Fibroblast of villous mesenchyme (primary cell): ENCODE data around the gene ICE2. TPM values are rescaled to one million over a fixed set of nuclear protein-coding genes. Genes with fewer than 3 reads are reported as not detected.

Experiments
- DNase-seq: peaks from one replicate; pipeline ENCODE4 v3.0.0-alpha.2; 2010; ENCODE audit warnings: low read depth
- H3K4me3 ChIP-seq: 2 replicates; pipeline ENCODE4 v1.5.1; 2011; ENCODE audit warnings: low read depth, mild to moderate bottlenecking, low read length
- total RNA-seq: library from RNA; depleted of rRNA; stranded (reverse); fragments of >200 nt; gene quantifications from 2 replicates; pipeline ENCODE4 v1.2.3, GENCODE V29; 2012
- TF ChIP-seq, protein P1 (sequence below): IDR thresholded peaks from 2 replicates; pipeline ENCODE4 v1.5.1; 2012; ENCODE audit warnings: low read depth, mild to moderate bottlenecking, low read length; ENCODE audit not compliant: insufficient read depth

Gene ICE2
- total RNA-seq, 1 donor, result 31.1 TPM

DNA sequence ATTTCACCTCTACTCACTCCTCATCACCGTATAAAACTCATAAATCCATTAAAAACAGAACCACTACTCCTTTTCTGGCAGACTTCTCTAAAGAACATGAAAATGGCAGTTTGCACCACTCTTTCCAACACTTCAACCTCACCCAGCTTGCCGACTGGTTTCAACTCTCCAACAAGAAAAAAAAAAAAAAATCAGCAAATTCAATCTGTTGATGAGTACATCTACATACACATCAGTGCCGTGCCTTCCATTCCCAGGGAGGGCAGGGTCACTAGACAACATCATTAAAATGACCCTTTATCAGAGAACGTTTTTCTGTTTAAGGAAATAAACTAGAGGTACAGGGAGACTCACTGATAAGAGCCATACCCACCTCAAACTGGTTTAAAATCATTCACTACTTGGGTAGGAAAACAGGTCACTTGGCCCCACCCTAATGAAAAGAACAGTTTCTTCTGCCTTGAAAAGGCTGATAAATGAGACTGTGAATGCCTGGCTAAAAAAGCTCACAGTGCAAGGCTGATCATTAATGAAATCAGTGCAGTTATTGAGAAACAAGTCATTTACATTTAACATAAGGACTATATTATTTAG lies 87.1 kb downstream of the ICE2 start:
- TF ChIP-seq, protein P1, sequence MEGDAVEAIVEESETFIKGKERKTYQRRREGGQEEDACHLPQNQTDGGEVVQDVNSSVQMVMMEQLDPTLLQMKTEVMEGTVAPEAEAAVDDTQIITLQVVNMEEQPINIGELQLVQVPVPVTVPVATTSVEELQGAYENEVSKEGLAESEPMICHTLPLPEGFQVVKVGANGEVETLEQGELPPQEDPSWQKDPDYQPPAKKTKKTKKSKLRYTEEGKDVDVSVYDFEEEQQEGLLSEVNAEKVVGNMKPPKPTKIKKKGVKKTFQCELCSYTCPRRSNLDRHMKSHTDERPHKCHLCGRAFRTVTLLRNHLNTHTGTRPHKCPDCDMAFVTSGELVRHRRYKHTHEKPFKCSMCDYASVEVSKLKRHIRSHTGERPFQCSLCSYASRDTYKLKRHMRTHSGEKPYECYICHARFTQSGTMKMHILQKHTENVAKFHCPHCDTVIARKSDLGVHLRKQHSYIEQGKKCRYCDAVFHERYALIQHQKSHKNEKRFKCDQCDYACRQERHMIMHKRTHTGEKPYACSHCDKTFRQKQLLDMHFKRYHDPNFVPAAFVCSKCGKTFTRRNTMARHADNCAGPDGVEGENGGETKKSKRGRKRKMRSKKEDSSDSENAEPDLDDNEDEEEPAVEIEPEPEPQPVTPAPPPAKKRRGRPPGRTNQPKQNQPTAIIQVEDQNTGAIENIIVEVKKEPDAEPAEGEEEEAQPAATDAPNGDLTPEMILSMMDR, result no peak
- no peak for DNase-seq
- peak overlapping the region; percentile 39 for H3K4me3 ChIP-seq

DNA sequence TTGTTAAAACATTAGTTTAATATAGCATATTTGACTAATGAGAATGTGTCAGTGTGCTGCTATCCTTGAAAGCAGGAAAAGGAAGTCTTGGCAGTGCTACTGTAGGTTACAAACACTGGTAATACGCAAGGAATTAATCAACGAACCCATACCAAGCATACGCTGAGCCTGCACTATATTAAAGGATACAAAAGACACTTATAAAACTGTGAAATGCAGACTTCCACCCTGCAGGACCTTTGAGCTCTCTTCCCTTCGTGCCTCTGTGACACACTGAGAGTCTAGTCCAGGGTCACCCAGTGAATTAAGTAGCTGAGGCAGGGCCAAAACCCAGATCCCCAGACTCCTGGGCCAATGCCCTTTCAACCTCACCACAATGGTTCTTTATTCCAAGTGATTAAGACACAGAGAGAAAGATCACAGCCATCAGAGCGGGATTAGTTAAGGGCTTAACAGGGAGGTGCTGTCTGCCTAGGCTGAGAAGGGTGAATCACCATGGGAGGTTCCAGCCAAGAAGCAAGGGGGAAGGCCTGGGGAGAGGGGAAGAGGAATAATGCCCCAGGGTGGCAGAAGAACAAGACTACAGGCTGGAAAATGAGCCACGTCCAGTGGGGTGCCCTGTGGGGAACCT lies 88.0 kb downstream of the ICE2 start:
- peak; percentile 92 for DNase-seq
- TF ChIP-seq, protein P1, result no peak
- peak overlapping the region; percentile 39 for H3K4me3 ChIP-seq

DNA sequence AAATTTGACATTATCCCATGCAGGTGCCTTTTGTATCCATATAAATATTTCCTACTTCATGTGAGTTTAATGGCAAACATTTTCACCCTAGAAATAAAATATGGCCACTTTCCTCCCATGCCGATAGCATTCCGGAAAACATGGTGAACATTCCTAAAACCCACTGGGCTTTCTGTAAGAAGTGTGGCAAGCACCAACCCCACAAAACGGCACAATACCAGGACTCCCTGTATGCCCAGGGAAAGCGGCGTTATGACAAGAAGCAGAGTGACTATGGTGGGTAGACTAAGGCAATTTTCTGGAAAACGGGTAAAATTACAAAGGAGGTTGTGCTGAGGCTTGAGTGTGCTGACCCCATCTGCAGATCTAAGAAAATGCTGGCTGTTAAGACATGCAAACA lies 88.7 kb downstream of the ICE2 start:
- DNase-seq, result no peak
- TF ChIP-seq, protein P1, result no peak
- H3K4me3 ChIP-seq, result peak overlapping the region; percentile 39

DNA sequence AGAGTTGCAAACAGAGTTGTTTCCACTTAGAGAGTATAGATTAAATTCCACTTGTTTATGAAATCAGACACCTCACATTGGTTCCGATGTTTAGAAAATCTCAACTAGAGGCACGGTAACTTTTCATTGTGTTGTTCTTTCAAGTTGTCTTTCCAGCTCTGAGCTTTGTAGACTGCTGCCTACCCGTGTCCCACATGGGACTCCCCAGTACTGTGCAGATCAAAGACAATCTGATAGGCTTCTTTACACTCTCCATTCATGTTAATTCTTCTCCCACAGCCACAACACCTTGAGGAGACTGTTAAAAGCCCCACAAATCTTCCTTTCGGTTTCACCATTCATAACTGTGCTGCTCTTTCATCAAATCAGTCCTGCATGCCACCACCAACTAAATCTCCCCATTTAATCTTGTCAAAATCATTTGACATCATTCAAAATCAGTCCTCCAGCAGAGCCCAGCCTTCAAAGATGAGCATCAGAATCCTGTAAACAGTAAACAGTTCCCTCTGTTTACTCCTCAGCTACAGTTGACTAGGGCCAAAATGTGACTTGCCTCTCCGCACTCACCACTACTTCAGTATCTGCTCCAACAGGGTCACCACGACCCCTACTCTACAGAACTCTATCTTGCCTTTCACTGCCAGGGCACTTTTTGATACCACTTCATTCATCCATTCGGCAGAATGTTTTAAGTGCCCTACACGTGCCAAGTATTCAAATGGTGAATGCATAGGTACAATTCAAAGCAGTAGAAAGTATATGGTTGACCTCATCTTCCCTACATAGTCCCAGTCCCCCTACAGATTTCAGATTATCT lies 89.5 kb downstream of the ICE2 start:
- TF ChIP-seq, protein P1, result no peak
- peak overlapping the region; percentile 27 for H3K4me3 ChIP-seq
- peak; percentile 62 for DNase-seq

DNA sequence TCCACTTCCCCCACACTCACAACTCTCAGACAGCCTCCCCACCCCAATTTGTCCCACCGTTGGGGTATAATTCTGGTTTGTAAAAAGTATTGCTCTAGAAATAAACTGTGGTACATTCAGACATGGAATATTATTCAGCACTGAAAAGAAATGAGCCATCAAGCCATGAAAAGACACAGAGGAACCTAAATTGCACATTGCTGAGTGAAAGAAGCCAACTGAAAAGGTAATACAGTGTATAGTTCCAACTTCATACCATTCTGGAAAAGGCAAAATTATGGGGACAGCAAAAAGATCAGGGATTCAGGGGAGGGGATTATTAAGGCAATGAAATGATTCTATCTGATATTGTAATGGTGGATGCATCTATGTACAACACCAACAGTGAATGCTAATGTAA lies 91.6 kb downstream of the ICE2 start:
- TF ChIP-seq, protein P1, result no peak
- no peak overlapping the region for H3K4me3 ChIP-seq
- DNase-seq, result no peak

DNA sequence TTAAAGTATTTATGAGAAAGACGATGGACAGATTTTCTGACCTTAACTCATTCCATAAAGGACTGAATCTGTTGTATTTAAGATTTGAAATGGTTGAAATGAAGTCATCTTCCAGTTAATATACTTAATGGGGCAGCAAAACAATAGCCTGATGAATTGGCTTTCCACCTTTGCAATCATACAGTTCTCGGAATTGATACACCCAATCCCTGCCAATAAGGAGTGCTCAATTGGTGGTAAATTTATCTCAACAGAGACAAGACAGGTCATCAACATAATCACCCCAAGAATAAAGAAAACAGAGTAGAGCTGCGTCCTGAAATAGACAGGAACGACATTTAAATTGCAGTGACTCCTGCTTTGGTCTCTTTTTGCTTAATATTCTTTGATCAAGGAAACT lies 92.3 kb downstream of the ICE2 start:
- TF ChIP-seq, protein P1, result no peak
- no peak for DNase-seq
- H3K4me3 ChIP-seq, result no peak overlapping the region
